Transverse colon (tissue), 4 donors: ENCODE measurements around the gene TNS4. TPM values are rescaled to one million over a fixed set of nuclear protein-coding genes. Genes with fewer than 3 reads are reported as not detected.

Source experiments
- DNase-seq: peaks from one replicate; pipeline ENCODE4 v3.0.0-alpha.2; 2019
- H3K27ac ChIP-seq, 4 donors: fragments of 200-600 bp; sonication (generic); 2 replicates each; pipeline ENCODE4 v1.5.1; 2016 to 2018; ENCODE audit warnings: inconsistent platforms in 4 of 4
- H3K27me3 ChIP-seq: fragments of 200-600 bp; sonication (generic); 2 replicates; pipeline ENCODE4 v1.5.1; 2017; ENCODE audit warnings: inconsistent platforms
- H3K36me3 ChIP-seq, 4 donors: fragments of 200-600 bp; sonication (generic); 2 replicates each; pipeline ENCODE4 v1.5.1; 2017 to 2019; ENCODE audit warnings: inconsistent platforms in 4 of 4
- H3K4me1 ChIP-seq, 4 donors: fragments of 200-600 bp; sonication (generic); 2 replicates each; pipeline ENCODE4 v1.5.1; 2017 to 2020; ENCODE audit warnings: inconsistent platforms in 4 of 4
- H3K4me3 ChIP-seq, 4 donors: fragments of 200-600 bp; sonication (generic); 1 replicate in 1 of 4; 2 replicates in 3 of 4; pipeline versions ENCODE4 v1.5.1 to v1.6.1; 2017 to 2019; ENCODE audit warnings: inconsistent platforms in 4 of 4
- H3K9me3 ChIP-seq, 2 donors: fragments of 200-600 bp; sonication (generic); 2 replicates each; pipeline ENCODE4 v1.5.1; 2017 to 2019; ENCODE audit warnings: inconsistent platforms in 2 of 2
- CTCF ChIP-seq, 5 experiments: fragments of 200-600 bp in 3 of 5; fragments of 450-650 bp in 2 of 5; sonication (generic) in 3 of 5; IDR thresholded peaks; 1 replicate in 2 of 5; 2 replicates in 3 of 5; pipeline ENCODE4 v1.5.1; 2016 to 2017; ENCODE audit warnings: antibody characterized with exemption in 5 of 5, inconsistent platforms in 3 of 5, mild to moderate bottlenecking in 2 of 5, moderate library complexity in 1 of 5
- EP300 ChIP-seq: sonication (generic); formaldehyde crosslinking; IDR thresholded peaks from one replicate; pipeline ENCODE4 v1.6.1; 2017; ENCODE audit warnings: antibody characterized with exemption, low read depth
- POLR2A ChIP-seq: fragments of 450-650 bp; IDR thresholded peaks from one replicate; pipeline ENCODE4 v1.6.1; 2016; ENCODE audit warnings: antibody characterized with exemption, mild to moderate bottlenecking, moderate library complexity
- POLR2AphosphoS5 ChIP-seq, 3 donors: sonication (generic); formaldehyde crosslinking; IDR thresholded peaks; one replicate each; pipeline ENCODE4 v1.6.1; 2016; ENCODE audit warnings: antibody characterized with exemption in 3 of 3
- WGBS, 2 donors: methylation state at CpG; one replicate each; pipeline ENCODE4 v1.1.5; 2018; ENCODE audit warnings: low coverage in 1 of 2; 5-methylcytosine and 5-hydroxymethylcytosine counted together
- in situ Hi-C, 4 donors: fragments of 200-750 bp; cut with MboI; loops; one replicate each; pipeline versions ENCODE4 v1.15.0 to v1.15.1; 2017; ENCODE audit warnings: low sequenced_read_pairs in 3 of 4, low pct_ligation_motif_present in 1 of 4, low pct_unique_long_range_greater_than_20kb in 1 of 4
- intact Hi-C: fragments of 100-400 bp; cut with DNase I; formaldehyde crosslinking; loops from one replicate; pipeline ENCODE4 v1.15.1; 2023; ENCODE audit warnings: low total_unique reads
- total RNA-seq, 4 donors: library from RNA; depleted of rRNA; stranded (reverse); fragments of >200 nt; gene quantifications; one replicate each; pipeline ENCODE4 v1.1.0, GENCODE V29; 2016

The TNS4 gene
- total RNA-seq, 4 donors from 2014 or later: 1.2 to 4.2 (median 2.5) TPM; not detected in 1

- TF ChIP-seq CTCF (IDR thresholded peaks at IDR 0.05) (no peak), EP300 (peak; percentile 57), POLR2A (no peak), POLR2AphosphoS5 (IDR thresholded peaks at IDR 0.05) (peak; percentile 80 to 91 (median 84))
- WGBS, 2 donors: 62 to 72% methylated on average over 3 to 6 of the region's 6 CpGs
- Histone ChIP-seq H3K4me3 (no peak overlapping the region), H3K36me3 (peaks cover 0 to 32% (median 10%) of the 10 kb centered on the region in 4 donors), H3K27me3 (no peaks in the 10 kb centered on the region), H3K4me1 (peaks cover 51 to 83% (median 72%) of the 10 kb centered on the region in 4 donors), H3K27ac (peak overlapping the region; percentile 94 to 98 (median 96)), H3K9me3 (no peaks in the 10 kb centered on the region)
- intact Hi-C loops (no loop called here), in situ Hi-C loops (no loop called here)
- peak; percentile 67 for DNase-seq
Measured at GRCh38 chr17:40451420-40451819, 50.0 kb downstream of the TNS4 start.

- peaks cover 48 to 87% (median 78%) of the 10 kb centered on the region in 4 donors for H3K4me1 ChIP-seq
- H3K27me3 ChIP-seq: no peaks in the 10 kb centered on the region
- in situ Hi-C loops (no loop called here), intact Hi-C loops (no loop called here)
- DNase-seq: peak; percentile 84
- H3K36me3 ChIP-seq: peaks cover 0 to 22% (median 9%) of the 10 kb centered on the region in 4 donors
- TF ChIP-seq EP300 (no peak), CTCF (IDR thresholded peaks at IDR 0.05) (peak; percentile 56 to 78 (median 63)), POLR2AphosphoS5 (IDR thresholded peaks at IDR 0.05) (no peak), POLR2A (no peak)
- no peak overlapping the region for H3K4me3 ChIP-seq
- 27 to 29% methylated on average over 3 of the region's 3 CpGs for WGBS, 2 donors
- peak overlapping the region; percentile 94 to 98 (median 96) for H3K27ac ChIP-seq
- H3K9me3 ChIP-seq: no peaks in the 10 kb centered on the region
Measured at GRCh38 chr17:40450175-40450574, 51.2 kb downstream of the TNS4 start.

- H3K27me3 ChIP-seq: no peaks in the 10 kb centered on the region
- no peaks in the 10 kb centered on the region for H3K9me3 ChIP-seq
- WGBS, 2 donors: 0 to 22% methylated on average over 2 to 7 of the region's 7 CpGs
- peak overlapping the region in 1 of 4 donors; percentile 24 for H3K4me3 ChIP-seq
- peak; percentile 84 for DNase-seq
- in situ Hi-C loops: loop anchor here in 2 of 4 donors (25.0 kb wide), 1 partner anchor 89 kb away; no protein-coding TSS in a partner anchor
- H3K27ac ChIP-seq: peak overlapping the region; percentile 94 to 98 (median 96)
- TF ChIP-seq POLR2AphosphoS5 (IDR thresholded peaks at IDR 0.05) (peak; percentile 80 to 83 (median 83)), POLR2A (peak; percentile 56), CTCF (IDR thresholded peaks at IDR 0.05) (no peak), EP300 (peak; percentile 12)
- H3K36me3 ChIP-seq: peaks cover 0 to 11% (median 2%) of the 10 kb centered on the region in 4 donors
- peaks cover 48 to 95% (median 81%) of the 10 kb centered on the region in 4 donors for H3K4me1 ChIP-seq
- intact Hi-C loops: no loop called here
Measured at GRCh38 chr17:40448639-40449261, 52.7 kb downstream of the TNS4 start.

- intact Hi-C loops: no loop called here
- peak; percentile 54 for DNase-seq
- Histone ChIP-seq H3K27me3 (no peaks in the 10 kb centered on the region), H3K27ac (peak overlapping the region; percentile 94 to 98 (median 96)), H3K4me3 (peak overlapping the region in 1 of 4 donors; percentile 24), H3K36me3 (peaks cover 0 to 5% (median 0%) of the 10 kb centered on the region in 4 donors), H3K4me1 (peaks cover 48 to 90% (median 77%) of the 10 kb centered on the region in 4 donors), H3K9me3 (no peaks in the 10 kb centered on the region)
- in situ Hi-C loops: loop anchor here in 2 of 4 donors (25.0 kb wide), 1 partner anchor 89 kb away; no protein-coding TSS in a partner anchor
- 6 to 17% methylated on average over 2 to 8 of the region's 8 CpGs for WGBS, 2 donors
- TF ChIP-seq POLR2A: no peak
- no peak for TF ChIP-seq EP300
- no peak for TF ChIP-seq CTCF (IDR thresholded peaks at IDR 0.05)
- no peak for TF ChIP-seq POLR2AphosphoS5 (IDR thresholded peaks at IDR 0.05)
Measured at GRCh38 chr17:40448213-40448638, 53.2 kb downstream of the TNS4 start.
